NCI-H226 (cell line): Measurements from ENCODE around the gene RBMY1E.
"Not testable (repeated sequence)": the region's sequence is repeated elsewhere in the genome, so short reads cannot be mapped to it uniquely, and the experiment has no call there.

Experiments
- DNase-seq: peaks from one replicate; pipeline ENCODE4 v3.0.0-alpha.2; 2015

Gene RBMY1E

DNA sequence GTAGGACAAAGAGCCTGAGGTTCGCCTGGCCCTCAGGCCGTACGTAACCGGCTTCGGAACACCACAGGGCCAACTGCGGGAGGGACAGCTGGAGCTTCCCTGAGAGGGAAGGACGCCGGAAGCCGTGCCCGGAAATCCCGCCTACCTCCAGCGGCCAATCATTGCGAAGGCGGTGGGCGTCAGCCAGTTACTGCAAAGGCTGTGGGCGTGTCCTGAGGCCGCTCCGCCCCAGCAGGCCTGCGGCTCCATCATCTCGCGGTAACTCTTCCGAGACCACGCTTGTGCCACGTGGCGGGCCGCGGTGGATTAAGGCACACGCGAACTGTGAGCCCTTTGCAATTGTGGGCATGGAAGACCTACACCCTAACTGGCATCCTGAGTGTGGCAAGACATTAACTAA, at the start of gene RBMY1E:
RBMY1E (minus strand) TSS at position 101 of the 400 bp plus-strand sequence. CDS start 1,978 bp downstream, outside the sequence.
- not testable (repeated sequence) for DNase-seq

GRCh38 chrY:21894426-21894825, 23.4 kb downstream of the RBMY1E start, which contains the start of gene RBMY1D:
RBMY1D (minus strand) TSS chrY:21894526; CDS start chrY:21892513, 2,013 bp downstream.
- not testable (repeated sequence) for DNase-seq

DNA sequence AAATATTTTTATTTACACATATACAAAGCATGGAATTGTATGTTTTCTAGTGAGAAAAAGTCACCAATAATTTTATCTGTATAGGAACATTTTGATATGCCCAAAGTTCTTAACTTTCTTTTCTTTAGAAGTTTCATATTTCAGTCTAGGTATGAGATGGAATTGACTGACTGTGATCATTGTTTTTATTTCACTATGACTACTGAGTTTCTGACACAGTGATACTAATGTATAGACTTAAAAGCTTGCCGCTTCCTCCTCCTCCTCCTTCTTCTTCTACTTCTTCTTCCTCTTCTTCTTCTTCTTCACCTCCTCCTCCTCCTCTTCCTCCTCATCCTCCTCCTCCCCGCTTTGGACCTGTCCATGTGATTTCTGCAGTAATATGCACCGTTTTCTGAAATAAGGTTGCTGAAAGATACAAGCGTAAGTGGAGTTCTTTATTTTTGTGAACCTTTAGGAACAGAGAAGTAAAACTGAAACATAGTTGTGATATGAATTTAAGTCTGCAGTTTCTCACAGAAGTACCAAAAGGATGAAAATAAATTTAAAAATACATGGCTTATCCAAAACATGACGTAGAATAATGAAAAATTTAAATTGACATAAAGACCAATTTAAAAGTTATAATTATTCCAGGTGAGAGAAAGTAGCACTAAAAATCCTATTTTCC, 48.3 kb downstream of the RBMY1E start:
- not testable (repeated sequence) for DNase-seq
